ENCODE measurements around the gene SHB.

Gene SHB

DNA sequence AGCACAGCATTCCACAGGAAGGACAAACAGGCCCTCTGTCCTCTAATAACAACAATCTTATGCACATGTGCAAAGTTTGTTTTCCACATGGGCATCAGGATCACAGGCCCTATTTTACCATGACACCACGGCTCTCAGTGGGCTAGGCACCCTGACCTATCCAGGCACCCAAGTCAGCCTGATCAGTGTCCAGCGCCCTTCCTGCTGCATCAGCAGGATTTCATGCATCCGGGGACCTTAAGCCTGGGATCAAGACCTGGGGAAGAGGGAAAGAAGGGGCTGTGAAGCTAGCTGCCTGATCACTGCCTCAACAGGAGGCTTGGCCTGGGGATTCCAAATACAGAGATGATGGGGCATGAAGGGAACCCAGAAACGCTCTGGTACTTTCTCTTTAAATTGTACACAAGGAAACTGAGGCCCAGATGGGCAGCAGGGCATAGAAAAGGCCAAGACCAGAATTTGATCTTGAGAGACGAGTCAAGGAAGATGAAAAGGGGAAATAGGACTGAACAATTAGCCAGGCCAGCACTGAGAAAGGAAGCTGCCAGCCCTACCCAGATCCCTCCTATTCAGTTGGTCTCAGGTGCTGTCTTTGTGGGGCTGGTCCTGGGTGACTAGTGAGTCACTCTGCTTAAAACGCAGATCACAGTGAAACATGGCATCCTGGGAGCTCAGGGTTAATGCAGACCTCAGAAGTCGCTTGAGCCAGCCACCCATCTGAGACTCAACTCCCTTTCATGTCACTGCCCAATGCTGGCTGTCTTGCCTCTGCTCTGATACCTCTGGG, 57.9 kb downstream of the SHB start:
- in situ Hi-C loops (cut with MboI; ENCODE audit: low sequenced_read_pairs): no loop called here

DNA sequence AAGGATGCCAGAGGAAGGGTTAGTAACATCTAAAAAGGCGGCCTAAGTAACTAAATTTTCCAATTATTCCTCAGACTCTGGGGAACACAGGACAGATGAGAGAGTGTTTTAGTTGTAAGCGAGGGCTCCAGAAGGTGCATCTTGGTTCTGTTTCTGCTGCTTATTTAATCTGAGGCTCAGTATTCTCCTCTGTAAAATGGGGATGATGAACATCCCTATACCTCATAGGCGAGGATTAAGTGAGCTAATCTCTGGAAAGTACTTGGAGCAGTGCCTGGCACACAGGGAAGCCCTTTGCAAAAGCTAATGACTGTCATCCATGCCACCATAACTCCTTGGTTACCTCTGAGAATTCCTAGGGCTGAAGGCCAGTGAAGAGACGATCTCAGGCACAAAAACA, 59.0 kb downstream of the SHB start:
- in situ Hi-C loops (cut with MboI; ENCODE audit: low sequenced_read_pairs): no loop called here

GRCh38 chr9:38009035-38009501, 60.0 kb downstream of the SHB start:
- in situ Hi-C loops (cut with MboI; ENCODE audit: low sequenced_read_pairs): no loop called here

GRCh38 chr9:38008168-38009034, 60.6 kb downstream of the SHB start:
- in situ Hi-C loops (cut with MboI; ENCODE audit: low sequenced_read_pairs): no loop called here

- in situ Hi-C loops (cut with MboI; ENCODE audit: low sequenced_read_pairs): no loop called here
Observed at GRCh38 chr9:38007016-38007415, 62.0 kb downstream of the SHB start.

- in situ Hi-C loops (cut with MboI; ENCODE audit: low sequenced_read_pairs): no loop called here
Observed at GRCh38 chr9:38006163-38006562, 62.9 kb downstream of the SHB start.

- in situ Hi-C loops (cut with MboI; ENCODE audit: low sequenced_read_pairs): no loop called here
Observed at GRCh38 chr9:38004809-38005560, 64.0 kb downstream of the SHB start.

DNA sequence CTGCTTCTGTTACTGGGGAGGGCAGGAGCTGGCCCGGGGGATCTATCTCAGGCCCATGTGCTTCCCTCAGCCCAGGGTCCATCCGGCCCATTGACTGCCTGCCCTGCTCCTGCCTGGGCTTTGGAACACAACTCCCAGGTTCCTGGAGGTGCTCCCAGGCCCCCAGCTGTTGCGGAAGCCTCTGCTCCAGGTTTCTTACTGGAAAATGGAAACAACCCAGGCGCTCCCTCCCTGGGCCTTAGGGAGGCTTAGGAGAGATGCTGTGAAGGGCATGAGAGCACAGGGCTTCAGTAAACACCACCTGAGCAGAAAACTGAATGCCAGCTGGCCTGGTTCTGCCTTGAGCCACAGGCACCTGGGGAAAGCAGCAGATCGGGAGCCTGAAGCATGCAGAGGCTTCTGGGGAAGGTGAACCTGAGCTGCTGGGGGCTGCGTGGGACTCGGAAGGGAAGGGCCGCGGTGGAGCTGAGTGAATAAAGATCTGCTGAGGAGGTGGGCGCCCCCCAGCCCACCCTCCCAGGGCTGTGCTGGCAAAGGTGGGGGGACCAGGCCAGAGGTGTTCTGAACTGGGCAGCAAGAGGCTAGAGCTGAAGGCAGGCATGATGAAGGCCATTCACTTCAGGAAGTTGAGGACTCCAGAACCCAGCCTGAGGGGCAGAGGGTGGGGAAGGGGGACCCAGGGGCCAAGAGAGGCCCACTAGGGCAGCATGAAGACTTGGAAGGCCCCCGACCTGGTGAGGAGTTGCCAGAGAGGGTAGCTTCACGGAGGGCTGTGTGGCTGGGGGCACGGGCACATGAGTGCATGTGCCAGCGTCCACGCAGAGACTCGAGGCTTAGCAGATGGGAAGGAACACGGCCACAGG, 64.8 kb downstream of the SHB start:
- in situ Hi-C loops (cut with MboI; ENCODE audit: low sequenced_read_pairs): no loop called here

GRCh38 chr9:38003230-38003629, 65.8 kb downstream of the SHB start:
- in situ Hi-C loops (cut with MboI; ENCODE audit: low sequenced_read_pairs): no loop called here

GRCh38 chr9:38001430-38001829, 67.6 kb downstream of the SHB start:
- in situ Hi-C loops (cut with MboI; ENCODE audit: low sequenced_read_pairs): no loop called here

DNA sequence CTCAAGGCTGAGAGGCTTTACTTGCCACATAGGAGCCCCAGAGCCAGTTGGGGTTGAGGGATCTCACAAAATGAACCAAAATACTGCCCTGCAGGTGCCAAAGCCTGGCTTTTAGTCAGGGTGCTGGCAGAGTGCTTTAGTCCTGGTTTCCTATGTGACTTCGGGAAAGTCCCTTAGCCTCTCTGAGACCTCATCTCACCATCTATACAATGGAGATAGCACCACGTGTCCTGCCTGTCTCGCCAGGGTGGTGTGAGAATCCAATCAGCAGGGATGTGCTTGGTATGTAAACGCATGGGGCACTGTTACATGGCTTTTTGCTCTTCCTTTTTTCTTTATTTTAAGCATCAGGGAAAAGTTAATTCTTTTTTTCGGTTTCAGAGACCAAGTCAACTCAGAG, 68.3 kb downstream of the SHB start:
- in situ Hi-C loops (cut with MboI; ENCODE audit: low sequenced_read_pairs): no loop called here

- in situ Hi-C loops (cut with MboI; ENCODE audit: low sequenced_read_pairs): no loop called here
Observed at GRCh38 chr9:38000332-38000731, 68.7 kb downstream of the SHB start.

DNA sequence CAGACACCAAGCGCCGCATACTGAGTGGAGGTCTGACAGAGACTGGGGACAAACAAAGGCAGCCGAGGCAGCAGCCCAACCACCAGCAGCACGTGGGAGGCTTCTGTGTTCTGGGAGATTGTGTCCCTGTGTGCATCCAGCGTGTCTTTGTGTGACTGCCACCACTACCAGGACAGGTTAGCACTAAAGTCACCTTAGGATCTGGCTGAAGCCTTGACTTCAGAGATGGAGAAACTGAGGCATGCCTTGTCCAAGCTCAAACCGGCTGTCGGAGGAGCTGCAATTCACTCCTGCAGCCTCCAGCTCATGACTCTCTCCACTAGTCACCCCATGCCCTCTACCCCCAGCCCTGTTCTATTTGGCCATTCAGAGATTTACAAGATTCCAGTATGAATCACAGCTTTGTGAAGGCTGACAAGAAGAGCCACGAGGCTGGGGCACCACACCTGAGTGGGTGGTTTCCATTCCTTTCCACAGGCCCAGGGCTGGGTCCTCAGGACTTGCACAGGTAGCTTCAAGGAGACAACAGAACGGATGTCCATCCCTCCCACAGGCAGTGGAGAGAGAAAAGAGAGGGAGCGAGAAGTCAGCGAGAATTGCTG, 69.3 kb downstream of the SHB start:
- in situ Hi-C loops (cut with MboI; ENCODE audit: low sequenced_read_pairs): no loop called here

DNA sequence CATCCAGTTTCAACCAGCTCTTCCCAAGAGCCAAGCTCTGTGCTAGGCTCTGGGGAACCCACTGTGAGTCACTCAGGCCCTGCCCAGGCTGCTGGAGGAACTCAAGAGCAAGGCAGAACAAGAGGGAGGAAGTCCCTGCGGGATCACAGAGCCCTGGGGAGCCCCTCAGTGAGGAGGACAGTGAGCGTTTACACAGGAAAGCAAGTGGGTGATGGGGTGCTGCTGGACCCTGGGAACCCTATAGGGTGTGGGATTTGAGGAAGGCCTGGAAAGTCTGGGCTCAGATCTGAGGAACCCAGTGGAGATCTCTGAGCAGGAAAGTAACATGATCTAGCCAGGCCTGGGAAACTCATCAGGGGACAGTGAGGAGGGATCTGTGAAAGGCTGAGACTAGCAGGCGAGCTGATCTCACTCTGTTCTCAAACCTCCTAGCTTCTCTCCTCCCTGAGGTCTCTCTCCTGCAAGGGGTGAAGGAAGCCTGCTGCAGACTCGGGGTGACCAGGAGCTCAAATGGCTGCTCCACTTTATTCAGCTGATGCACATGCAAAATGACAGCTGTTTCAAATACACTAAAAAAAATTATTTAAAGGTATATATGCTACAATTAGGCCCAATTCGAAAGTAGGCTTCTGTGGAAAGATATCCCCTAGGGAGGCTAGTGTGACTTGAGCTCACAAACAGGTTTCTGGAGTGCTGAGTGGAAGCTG, 70.0 kb downstream of the SHB start:
- in situ Hi-C loops (cut with MboI; ENCODE audit: low sequenced_read_pairs): no loop called here

DNA sequence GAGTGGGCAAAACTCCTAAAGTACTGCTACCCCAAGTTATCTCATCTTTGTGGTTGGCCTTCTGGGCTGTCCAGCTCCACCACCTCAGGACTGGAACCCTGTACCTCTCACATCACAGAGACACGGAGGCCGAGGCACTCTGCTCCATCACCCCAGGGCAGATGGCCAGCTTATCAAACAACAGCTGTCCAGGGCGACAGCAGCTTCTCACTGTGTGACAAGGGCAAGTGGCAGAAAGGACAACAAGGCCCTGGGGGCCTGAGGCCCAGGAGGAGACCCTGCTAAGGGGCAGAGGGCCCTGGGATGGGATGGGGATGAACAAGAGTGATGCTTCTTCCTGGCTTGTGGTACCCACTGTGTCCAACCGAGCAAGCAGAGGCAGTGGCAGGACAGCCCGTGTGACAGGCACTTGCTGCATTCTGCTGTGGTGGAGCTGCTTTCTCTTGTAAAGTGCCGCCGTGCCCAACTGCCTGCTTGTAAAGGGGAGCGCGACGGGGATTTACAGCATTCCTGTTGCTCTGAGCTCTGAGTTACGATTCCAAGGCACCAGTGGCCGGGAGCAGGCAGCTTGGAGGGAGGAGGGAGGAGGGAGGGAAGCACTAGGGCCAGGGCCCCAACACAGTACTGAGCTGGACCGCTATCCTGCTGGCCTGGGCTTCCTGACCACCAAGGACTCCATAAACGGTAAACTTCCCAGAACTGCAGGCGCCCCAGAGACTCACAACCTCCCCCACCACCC, 71.2 kb downstream of the SHB start:
- in situ Hi-C loops (cut with MboI; ENCODE audit: low sequenced_read_pairs): no loop called here

- in situ Hi-C loops (cut with MboI; ENCODE audit: low sequenced_read_pairs): no loop called here
Observed at GRCh38 chr9:37996819-37997217, 72.2 kb downstream of the SHB start.

- in situ Hi-C loops (cut with MboI; ENCODE audit: low sequenced_read_pairs): no loop called here
Observed at GRCh38 chr9:37995961-37996818, 72.8 kb downstream of the SHB start.

GRCh38 chr9:37995348-37995737, 73.7 kb downstream of the SHB start:
- in situ Hi-C loops (cut with MboI; ENCODE audit: low sequenced_read_pairs): no loop called here

All from HL-60/S4 treated with phorbol 12-myristate 13-acetate at 8.2 ng/mL for 4 days and 3 days (cell line).